Activated CD4-positive, alpha-beta memory T cell treated with anti-CD3 and anti-CD28 coated beads, Interleukin-2, amount 10 ng/mL, durations not matched to agents 7 days and 5 days (primary cell): ENCODE results near the gene GRIK2. TPM values are rescaled to one million over a fixed set of nuclear protein-coding genes. Genes with fewer than 3 reads are reported as not detected.
"Not testable (repeated sequence)": the region's sequence is repeated elsewhere in the genome, so short reads cannot be mapped to it uniquely, and the experiment has no call there.

ENCODE experiments used
- CTCF ChIA-PET: fragments of 350-600 bp; sonication (Branson Sonifier 250); formaldehyde crosslinking; loops from one replicate; lab custom pipeline; 2021; ENCODE audit warnings: antibody characterized with exemption, inconsistent platforms; lab: Charles Lee
- POLR2A ChIA-PET: fragments of 350-600 bp; sonication (Branson Sonifier 250); formaldehyde crosslinking; loops from one replicate; lab custom pipeline; 2021; ENCODE audit warnings: antibody characterized with exemption; lab: Charles Lee
- DNase-seq: peaks from one replicate; pipeline ENCODE4 v3.0.0-alpha.2; 2020
- H3K27ac Mint-ChIP-seq: one replicate; pipeline ENCODE4 v1.8.0; 2021; ENCODE audit warnings: mild to moderate bottlenecking, mixed read lengths
- H3K27me3 Mint-ChIP-seq: one replicate; pipeline ENCODE4 v1.8.0; 2021; ENCODE audit warnings: mixed read lengths
- H3K36me3 Mint-ChIP-seq: one replicate; pipeline ENCODE4 v1.8.0; 2021; ENCODE audit warnings: low read depth, mixed read lengths
- H3K4me1 Mint-ChIP-seq: one replicate; pipeline ENCODE4 v1.8.0; 2021; ENCODE audit warnings: mixed read lengths
- H3K4me3 Mint-ChIP-seq: one replicate; pipeline ENCODE4 v1.8.0; 2021; ENCODE audit warnings: mild to moderate bottlenecking, mixed read lengths
- H3K9me3 Mint-ChIP-seq: one replicate; pipeline ENCODE4 v1.8.0; 2021; ENCODE audit warnings: mixed read lengths
- total RNA-seq, 2 experiments: library from RNA; stranded (reverse); gene quantifications; one replicate each; pipeline ENCODE4 v1.2.3, GENCODE V29; 2021

GRIK2 gene
- total RNA-seq, 2 experiments from 2014 or later, result not detected

DNA sequence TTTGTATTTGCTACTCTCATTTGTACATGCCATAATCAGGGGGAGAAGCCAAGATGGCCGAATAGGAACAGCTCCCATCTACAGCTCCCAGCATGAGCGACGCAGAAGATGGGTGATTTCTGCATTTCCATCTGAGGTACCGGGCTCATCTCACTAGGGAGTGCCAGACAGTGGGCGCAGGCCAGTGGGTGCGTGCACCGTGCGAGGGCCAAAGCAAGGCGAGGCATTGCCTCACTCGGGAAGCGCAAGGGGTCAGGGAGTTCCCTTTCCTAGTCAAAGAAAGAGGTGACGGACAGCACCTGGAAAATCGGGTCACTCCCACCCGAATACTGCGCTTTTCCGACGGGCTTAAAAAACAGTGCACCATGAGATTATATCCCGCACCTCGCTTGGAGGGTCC, 694.7 kb downstream of the GRIK2 start:
- H3K4me3 Mint-ChIP-seq, H3K36me3 Mint-ChIP-seq, CTCF ChIA-PET: not testable (repeated sequence)

DNA sequence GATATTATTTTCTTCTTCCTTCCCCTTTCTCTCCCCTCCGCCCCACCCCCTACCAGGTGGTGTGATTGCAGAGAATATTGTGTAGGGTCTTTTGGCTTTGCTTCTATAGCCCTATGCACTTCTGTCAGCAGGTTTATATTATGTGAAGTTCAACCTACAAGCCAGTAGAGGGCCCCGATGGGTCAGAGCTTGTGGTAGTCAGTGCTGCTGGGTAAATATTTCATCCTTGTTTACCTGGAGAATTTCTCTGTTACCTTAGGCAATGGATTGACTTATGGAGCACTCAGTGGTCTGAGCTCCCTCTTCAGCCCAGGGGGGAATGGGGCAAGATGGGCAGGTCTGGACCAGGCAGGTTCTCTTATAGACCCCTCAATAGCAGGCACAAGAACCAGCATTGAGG, 720.9 kb downstream of the GRIK2 start:
- Mint-ChIP-seq H3K9me3 (peaks cover 2% of the 10 kb centered on the region), H3K4me3 (no peak overlapping the region), H3K27ac (no peak overlapping the region), H3K27me3 (no peaks in the 10 kb centered on the region), H3K36me3 (no peaks in the 10 kb centered on the region), H3K4me1 (no peaks in the 10 kb centered on the region)
- DNase-seq, result no peak
- CTCF ChIA-PET, result interaction anchor here (0.7 kb wide), 1 partner anchor 328 kb away, joined by 3 read pairs; no protein-coding TSS in a partner anchor
- POLR2A ChIA-PET, result no interaction called here

More for the DNA sequence above, 694.7 kb downstream of the GRIK2 start:
- DNase-seq, H3K27me3 Mint-ChIP-seq, H3K9me3 Mint-ChIP-seq, POLR2A ChIA-PET, H3K4me1 Mint-ChIP-seq, H3K27ac Mint-ChIP-seq: not testable (repeated sequence)

DNA sequence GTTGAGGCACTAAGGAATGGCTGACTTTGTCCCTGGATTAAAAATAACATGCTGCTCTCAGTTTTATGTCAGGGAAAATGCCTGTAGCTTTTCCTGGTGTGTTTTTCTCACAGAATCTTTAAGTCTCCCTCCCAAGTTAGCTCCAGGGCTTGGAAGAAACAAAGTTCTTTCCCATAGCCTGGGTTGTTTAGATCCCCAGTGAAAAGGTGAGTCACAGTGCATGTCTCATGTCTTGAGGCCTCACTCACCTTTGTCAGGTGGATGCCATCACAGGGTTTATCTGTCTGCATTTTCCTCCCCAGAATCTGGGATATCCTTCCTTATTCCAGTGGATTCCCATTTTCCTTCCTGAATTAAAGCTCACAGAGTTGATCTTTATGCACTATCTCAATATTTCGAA, 722.4 kb downstream of the GRIK2 start:
- Mint-ChIP-seq H3K27ac (no peak overlapping the region), H3K4me1 (no peaks in the 10 kb centered on the region), H3K36me3 (no peaks in the 10 kb centered on the region), H3K27me3 (no peaks in the 10 kb centered on the region), H3K4me3 (no peak overlapping the region), H3K9me3 (no peaks in the 10 kb centered on the region)
- POLR2A ChIA-PET, result no interaction called here
- CTCF ChIA-PET, result no interaction called here
- DNase-seq, result no peak

DNA sequence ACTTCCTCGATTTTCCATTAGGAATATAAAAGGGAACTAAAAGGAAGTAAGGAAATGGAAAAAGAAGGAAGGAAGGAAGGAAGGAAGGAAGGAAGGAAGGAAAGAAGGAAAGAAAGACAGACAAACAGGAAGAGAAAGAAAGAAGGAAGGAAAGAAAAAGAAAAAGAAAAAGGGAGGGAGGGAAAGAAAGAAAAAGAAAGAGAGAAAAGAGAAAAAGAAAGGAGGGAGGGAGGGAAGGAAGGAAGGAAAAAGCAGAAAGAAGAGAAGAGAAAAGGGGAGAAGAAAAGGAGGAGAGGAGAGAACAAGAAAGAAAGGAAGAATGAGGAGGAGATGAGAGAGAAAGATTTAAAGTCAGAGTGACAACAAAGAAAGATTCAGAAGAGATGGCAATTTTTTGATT, 724.5 kb downstream of the GRIK2 start:
- no peak overlapping the region for H3K27ac Mint-ChIP-seq
- no peaks in the 10 kb centered on the region for H3K4me1 Mint-ChIP-seq
- no peaks in the 10 kb centered on the region for H3K27me3 Mint-ChIP-seq
- H3K9me3 Mint-ChIP-seq, result no peaks in the 10 kb centered on the region
- ChIA-PET CTCF (no interaction called here), POLR2A (no interaction called here)
- no peaks in the 10 kb centered on the region for H3K36me3 Mint-ChIP-seq
- DNase-seq, result no peak
- H3K4me3 Mint-ChIP-seq, result no peak overlapping the region
